NCI-H2107 (cell line): ENCODE results near the gene MYL10.

Source experiments
- DNase-seq: peaks from one replicate; lab custom pipeline; 2025; lab: John Stamatoyannopoulos, UW

The MYL10 gene

DNA sequence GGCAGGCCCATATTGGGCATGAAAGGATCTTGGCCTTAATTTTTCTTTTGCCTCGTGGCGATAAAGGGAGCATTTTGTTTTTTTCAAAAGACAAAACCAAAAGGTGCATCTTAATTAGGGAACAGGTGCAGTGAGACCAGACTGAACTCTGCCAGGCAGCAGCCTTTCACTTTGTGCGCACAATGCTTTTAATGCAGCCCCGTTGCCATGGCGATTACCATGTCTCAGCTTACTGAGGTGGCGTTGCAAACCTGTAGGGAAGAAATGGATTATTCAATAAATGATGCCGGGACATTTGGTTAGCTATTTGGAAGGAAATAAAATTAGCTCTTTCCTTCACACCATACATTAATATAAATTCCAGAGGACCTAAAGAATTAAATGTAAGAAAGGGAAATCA is 61.9 kb downstream of the MYL10 start:
- DNase-seq = no peak

DNA sequence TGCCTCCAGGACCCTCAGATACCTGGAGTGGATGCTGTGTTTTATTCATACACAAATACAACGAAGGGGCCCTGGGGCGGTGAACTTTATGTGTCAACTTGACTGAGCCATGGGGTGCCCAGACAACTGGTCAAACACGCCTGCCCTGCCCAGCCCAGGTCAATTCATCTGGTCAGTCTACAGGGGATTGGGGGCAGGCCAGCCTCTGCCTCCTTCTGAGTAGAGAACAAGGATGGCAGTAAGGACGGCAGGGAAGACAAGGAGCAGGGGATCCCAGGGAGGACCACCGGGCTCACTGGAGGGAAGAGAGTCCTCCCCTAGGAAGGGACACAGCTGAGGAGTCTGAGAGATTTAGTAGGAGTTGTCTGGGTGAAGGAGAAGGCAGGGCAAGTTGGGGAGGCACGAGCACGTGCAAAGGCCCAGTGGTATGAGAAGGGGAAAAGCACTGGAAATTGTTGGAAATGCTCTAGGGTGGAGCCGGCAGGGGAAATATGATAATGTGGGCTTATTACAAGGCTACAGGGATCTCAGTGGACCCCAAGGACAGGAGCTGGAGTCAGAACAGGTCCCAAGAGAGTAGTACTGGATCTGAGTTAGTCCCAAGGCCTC is 63.4 kb downstream of the MYL10 start:
- DNase-seq = no peak

DNA sequence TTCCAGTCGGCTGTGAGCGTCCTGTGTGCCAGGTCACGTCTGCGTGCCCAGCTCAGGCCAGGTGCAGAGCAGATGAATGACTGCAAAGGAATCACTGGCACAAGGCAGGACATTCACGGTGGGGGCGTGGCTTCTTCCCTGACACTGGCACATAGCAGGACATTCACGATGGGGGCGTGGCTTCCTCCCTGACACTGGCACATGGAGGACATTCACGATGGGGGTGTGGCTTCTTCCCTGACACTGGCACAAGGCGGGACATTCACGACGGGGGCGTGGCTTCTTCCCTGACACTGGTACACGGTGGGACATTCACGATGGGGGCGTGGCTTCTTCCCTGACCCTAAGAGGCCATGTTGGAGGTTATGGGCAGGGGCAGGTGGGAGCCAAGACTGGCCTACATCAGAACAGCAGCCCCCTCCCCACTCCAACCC is 64.3 kb downstream of the MYL10 start:
- DNase-seq = no peak

DNA sequence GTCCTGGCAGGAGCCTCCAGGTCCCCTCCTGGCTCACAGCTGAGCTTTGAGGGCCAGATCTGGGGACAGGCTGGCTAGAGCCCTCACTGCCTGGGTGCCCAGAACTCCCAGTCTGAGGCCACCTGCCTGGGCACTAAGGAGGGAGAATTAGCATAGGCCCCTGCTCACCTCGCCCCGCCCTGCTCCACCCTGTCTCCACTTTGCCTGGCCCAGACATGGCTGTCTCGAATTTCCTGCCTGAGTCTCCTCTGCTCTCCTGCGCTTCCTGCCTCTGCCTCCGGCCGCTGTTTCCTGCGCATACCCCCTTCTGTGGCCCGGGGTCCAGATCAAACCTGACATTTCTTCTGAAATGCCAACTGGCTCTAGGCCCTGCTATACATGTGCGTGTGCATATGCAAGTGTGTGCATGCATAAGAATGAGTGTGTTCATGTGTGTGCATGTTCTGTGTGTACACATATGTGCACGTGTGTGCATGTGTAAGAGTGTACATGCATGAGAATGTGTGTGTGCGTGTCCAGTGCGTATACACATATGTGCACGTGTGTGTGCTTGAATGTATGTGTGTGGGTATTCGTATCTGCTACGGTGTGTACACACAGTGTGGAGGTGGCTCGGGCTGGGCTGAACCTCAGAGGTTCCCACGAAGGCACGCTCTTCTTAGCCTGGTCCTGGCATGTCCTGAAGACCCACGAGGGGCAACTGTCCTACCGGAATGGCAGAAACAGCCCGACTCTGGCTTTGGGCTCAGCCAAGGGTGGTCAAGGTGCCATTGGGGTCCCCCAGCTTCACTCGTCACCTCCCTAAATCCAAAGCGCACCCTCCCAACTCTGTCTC is 64.9 kb downstream of the MYL10 start:
- DNase-seq = no peak
